ENCODE results near the gene TVP23A.
"Not testable (repeated sequence)": the region's sequence is repeated elsewhere in the genome, so short reads cannot be mapped to it uniquely, and the experiment has no call there.

The TVP23A gene

DNA sequence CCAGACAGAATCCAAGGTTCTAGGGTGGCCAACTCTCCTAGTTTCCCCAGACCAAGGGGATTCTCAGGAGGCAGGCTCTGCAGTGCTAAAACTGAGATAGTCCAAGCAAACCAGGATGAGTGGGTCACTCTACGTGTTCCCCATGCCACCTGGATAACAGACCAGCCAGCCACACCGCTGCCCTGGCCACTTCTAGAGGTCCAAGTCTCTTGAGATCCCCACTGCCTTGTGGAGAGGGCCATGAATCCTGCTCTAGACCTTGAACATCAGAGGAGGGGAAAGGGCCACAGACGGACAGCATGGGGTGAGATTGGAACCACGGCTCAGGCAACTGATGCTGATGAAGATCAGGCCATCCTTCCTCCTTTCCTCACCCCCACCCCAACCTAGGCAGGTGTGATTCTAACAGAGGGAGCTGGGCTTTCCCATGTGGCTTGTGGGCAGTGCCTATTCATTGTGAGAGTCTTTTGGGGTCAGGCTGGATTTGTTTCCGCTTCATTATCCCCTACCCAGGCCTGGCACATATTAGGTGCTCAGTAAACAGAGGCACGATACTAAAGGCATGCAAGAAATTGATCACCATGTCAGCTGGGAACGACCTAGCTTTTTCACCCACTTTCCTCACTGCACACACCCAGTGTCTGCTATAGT is 16.8 kb upstream of the TVP23A start:
- DNase-seq: no peak

DNA sequence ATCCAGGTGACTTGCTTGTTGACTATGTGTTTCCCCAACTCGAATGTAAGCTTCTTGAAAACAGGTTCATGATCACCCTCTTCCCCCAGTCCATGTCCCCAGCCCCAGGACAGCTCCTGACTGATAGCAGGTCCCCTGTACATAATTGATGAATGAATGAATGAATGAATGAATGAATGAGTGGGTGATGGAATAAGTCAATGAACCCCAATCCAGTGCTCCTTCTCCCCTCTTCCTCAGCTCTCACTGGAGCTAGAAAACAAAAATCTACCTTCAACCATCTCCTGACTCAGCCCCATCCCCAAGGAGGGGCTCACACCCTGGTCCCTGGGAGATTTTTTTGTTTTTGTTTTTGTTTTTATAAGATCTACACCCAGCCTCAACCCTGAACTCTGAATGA is 16.2 kb upstream of the TVP23A start:
- no peak for DNase-seq

DNA sequence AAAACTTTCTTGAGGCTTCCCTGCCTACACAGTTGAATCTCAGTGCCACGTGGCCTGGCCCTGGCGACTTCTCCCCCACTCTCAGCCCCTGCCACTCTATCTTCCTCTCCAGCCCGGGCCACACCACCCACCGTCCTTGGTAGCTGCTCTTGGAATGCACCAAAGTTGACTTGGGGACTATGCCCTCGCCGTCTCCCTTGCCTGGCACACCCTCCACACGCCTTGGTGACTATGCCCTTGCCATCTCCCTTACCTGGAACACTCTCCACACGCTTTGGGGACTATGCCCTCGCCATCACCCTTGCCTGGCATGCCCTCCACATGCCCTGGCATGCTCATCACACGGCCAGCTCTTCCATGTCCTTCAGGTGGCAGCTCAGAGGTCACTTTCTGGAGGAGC is 15.5 kb upstream of the TVP23A start:
- DNase-seq: no peak

DNA sequence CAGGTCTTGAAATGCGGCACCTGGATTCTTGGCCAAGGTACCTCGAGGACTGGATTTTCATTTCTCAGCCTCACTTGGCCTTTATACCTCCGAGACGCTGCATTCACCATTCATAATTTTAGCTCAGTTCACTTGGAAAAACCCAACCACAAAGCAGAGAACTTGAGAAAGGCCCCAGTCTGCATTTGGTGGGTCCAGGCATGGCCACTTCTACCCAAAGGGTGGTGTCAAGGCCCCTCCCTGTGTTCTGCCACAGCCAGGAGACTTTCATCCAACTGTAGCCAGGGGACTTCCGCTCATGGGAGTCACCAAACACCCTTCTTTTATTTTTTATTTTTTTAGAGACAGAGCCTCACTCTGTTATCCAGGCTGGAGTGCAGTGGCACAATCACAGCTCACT is 14.7 kb upstream of the TVP23A start:
- no peak for DNase-seq

DNA sequence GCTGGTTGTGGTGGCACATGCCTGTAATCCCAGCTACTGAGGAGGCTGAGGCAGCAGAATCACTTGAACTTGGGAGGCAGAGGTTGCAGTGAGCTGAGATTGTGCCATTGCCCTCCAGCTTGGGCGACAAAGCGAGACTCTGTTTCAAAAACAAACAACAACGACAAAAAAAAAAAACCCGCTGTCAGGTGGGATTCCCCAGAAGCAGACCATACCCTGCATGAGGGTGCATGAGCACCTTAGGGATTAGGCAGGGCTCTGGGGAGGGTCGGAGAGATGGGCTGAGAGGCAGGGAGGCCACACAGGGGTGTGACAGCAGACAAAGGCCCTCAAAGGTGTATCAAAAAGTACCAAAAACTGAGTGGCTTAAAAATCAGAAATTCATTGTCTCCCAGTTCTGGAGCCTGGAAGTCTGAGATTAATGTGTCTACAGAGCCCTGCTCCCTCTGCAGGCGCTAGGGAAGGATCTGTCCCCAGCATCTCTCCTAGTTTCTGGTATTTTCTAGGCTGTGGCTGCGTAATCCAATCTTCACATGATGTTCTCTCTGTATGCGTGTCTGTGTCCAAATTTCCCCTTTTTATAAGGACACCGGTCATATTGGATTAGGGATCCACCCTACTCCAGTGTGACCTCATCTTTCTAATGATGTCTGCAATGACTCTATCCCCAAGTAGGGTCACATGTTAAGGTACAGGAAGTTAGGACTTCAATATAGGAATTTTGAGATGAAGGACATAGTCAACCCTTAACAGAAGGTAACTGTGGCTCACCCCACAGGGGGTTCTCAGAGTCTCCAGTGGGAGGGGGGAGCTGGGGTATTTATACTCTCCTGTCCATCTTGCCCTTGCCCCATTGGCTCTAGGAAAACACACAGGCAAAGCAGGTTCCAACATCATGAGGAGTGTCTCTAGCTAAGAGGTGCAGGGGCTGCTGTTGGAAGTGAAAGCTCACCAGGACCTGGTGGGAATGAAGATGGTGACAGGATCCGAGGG is 13.6 kb upstream of the TVP23A start:
- no peak for DNase-seq

DNA sequence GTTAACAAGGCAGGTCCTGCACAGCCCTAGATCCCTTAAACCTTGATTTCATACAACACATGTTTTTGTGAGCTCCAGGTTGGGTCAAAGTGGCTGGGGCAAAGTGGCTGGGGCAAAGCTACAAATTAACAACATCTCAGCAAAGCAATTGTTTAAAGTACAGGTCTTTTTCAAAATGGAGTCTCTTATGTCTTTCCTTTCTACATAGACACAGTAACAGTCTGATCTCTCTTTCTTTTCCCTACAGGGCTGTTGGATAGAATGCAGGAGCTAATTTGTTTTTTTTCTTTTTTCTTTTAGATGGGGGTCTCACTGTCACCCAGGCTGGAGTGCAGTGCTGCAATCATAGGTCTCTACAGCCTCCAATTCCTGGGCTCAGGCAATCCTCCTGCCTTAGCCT is 11.6 kb upstream of the TVP23A start:
- not testable (repeated sequence) for DNase-seq

DNA sequence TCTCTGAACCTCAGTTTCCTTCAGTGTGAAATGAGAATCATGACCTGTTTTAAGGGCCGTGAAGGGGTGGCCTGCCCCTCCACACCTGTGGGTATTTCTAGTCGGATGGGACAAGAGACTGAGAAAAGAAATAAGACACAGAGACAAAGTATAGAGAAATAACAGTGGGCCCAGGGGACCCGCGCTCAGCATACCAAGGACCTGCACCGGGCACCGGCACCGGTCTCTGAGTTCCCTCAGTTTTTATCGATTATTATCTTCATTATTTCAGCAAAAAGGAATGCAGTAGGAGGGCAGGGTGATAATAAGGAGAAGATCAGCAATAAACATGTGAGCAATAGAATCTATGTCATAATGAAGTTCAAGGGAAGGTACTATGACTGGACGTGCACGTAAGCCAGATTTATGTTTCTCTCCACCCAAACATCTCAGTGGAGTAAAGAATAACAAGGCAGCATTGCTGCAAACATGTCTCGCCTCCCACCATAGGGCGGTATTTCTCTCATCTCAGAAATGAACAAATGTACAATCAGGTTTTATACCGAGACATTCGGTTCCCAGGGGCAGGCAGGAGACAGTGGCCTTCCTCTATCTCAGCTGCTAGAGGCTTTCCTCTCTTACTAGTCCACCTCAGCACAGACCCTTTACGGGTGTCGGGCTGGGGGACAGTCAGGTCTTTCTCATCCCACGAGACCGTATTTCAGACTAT is 10.9 kb upstream of the TVP23A start:
- not testable (repeated sequence) for DNase-seq

DNA sequence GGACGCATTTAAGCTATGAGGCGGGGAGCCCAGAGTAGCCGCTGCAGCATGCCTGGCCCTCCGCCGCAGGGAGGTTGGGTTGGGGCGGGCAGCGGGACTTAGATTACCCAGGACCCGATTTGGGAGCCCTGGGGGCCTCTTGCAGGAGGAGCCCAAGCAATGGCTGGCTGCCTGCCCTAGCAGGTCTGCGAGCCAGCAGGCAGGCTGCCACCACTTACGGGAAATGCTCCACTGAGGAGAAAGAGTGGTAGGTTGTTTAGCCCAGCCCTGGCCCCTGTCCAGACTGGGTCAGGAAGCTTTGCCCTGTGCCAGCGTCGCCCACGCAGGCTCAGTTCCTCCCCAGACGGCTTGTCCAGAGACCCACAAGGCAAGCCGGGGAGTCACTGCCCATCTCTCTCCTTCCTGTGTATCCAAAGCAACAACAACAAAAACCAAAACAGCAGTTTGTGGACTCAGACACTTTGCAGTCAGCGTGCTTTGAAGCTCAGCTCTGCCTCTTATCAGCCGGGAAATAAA is 10.3 kb upstream of the TVP23A start:
- DNase-seq: no peak

DNA sequence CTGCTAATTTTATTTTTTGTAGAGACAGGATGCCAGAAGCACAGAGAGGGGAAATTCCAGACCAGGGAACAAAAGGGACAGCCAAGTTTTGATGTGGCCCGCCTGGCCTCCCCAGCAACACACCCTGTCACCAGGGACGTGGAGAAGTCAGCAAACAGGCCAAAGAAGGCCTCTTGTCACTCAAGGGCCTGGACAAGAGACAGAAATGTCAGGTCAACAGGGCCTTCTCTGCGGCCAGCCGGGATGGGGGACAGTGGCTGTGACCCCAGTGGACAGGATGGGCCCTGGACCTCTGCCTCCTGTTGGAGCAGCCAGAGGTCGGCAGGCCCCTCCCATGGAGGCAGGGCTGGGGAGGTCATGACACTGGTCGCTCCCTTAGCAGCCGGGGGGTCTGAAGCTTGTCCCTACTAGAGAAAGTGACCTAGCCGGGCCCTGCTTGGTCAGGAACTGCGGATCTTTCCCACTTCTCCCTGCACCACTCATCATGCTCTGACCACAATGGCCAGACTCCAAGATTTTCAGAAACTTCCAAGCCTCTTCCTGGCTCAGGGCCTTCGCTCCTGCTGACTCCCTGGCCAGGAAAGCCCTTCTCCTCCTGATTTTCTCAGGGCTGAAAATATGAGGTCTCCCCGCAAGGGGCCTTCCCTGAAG is 9.2 kb upstream of the TVP23A start:
- DNase-seq: no peak

DNA sequence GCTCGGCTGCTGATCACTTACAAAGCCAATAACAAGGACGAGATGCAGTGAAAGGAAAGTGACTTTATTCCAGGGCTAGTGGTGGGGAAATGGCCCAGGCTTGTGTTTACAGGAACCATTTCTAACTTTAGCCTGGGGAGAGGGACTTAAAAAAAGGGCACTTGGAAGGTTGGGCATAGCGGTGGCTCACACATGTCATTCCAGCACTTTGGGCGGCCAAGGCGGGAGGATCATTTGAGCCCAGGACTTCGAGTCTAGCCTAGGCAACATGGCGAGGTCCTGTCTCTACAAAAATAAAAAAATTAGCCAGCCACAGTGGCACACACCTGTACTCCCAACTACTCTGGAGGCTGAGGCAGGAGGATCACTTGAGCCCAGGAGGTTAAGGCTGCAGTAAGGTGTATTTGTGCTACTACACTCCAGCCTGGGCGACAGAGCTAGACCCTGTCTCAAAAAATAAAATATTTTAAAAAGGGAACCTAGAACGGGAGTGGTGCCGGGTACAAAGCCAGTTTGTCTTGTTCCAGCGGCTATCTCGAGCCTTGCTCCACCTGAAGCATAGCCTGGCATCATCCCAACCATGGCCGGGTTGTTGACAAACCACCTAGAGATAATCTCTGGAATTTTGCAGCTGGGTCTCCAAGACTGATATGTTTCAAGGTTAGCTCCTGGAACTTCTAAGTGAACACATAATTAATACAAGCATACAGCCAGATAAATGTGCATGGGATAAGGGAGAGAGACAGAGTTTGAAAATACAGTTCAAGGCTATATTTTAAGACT is 5.7 kb upstream of the TVP23A start:
- DNase-seq: no peak

DNA sequence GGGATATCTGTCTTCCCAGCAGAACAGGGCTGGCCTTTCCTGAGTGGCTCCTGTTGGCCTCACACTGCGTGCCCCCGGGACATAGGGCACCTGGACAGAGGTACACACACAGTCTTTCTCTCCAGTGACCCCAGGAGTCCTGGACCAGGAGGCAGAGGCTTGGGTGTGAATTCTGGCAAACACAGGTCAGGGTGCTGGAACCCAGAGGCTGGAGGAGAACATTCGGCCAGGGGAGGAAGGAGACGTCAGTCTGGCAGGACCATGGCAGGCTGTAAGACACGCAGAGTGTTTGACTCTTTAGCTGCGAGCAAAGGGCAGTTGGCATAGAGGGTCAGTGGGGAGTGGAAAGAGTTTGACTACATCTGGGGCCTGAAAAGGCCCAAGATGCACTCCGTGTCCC is 4.1 kb upstream of the TVP23A start:
- DNase-seq: no peak

DNA sequence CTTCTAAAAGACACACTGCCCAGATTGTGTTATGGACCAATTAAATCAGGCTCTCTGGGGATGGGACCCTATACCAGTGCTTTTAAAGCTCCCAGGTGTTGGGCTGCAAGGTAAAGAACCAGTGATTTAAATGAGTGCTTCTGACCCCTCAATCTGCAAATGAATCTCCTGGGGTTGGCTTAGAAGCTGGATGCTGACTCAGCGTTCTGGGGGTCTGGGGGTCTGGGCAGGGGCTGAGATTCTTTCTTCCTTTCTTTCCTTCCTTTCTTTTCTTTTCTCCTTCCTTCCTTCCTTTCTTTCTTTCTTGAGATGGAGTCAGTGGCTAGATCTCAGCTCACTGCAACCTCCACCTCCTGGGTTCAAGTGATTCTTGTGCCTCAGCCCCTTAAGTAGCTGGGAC is 2.0 kb upstream of the TVP23A start:
- DNase-seq: no peak

DNA sequence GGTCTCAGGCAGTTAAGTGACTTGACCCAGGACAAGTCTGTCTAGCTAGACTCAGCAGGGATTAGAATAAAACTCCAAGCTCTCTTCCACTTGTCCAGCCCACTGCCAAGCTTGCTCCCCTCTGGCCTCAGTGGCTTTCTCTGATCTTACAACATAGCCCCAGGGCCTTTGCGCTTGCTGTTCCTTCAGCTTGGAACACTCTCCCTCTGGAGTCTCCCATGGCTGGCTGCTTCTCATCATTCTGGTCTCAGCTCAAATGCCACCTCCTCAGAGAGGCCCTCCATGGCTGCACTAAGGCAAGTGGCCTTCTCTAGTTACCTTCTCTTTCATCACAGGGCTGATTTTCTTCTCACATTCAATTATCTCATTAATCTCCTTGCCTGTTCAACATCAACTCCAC is 1.1 kb downstream of the TVP23A start:
- DNase-seq: no peak

DNA sequence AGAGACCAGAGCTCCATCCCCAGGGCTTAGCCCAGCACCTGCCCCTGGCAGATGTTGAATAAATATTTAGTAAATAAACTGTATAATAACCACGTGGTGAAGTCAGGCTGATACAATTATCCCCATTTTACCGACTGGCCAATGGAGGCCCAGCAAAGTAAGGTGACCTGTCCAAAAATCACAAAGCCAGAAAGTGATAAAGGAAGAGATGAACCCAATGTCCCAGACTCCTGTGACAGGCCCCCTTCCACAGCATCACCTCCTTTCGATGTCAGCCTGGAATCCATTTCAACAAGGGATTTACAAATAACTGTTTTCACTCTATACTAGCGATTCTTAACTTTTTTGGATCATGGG is 5.5 kb downstream of the TVP23A start:
- DNase-seq: no peak

DNA sequence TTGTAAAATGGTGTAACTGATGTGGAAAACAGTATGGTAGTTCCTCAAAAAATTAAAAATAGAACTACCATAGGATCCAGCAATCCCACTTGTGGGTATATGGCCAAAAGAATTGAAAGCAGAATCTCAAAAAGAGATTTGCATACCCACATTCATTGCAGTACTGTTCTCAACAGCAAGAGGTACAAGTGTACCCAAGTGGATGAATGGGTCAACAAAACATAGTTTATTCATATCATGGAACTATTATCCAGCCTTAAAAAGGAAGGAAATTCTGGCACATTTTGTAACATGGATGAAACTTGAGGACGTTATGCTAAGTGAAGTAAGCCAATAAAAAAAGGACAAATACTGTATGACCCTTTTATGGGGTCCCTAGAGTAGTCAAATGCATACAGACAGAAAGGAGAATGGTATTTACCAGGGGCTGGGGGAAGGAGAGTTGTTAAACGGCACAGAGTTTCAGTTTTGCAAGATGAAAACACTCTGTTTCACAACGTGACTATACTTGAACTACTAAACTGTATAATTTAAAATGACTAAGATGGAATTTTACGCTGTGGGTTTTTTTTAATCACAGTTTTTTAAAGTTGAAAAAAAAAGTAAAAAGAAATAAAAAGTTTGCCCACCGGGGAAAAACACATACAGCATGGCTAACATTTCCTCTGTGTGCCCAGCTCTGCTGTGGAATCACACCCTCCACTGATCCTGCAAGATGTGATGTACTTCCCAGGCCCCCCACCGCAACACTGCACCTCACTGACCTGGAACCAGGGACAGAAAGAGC is 6.1 kb downstream of the TVP23A start:
- DNase-seq: no peak

DNA sequence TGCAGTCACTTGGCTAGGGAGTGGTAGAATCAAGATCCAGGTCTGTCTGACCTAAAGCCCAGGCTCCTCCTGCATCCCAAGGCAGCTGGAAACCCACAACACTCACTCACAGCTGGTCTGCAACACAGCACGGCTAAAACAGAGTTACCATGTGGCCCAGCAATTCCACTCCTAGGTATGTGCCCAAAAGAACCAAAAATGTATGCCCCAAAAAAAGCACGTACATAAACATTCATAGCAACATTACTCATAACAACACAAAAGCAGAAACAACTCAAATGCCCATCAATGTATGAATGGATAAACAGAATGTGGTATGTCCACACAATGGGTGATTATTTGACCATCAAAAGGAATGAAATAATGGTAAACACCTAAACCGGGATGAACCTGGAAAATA is 8.9 kb downstream of the TVP23A start:
- no peak for DNase-seq

DNA sequence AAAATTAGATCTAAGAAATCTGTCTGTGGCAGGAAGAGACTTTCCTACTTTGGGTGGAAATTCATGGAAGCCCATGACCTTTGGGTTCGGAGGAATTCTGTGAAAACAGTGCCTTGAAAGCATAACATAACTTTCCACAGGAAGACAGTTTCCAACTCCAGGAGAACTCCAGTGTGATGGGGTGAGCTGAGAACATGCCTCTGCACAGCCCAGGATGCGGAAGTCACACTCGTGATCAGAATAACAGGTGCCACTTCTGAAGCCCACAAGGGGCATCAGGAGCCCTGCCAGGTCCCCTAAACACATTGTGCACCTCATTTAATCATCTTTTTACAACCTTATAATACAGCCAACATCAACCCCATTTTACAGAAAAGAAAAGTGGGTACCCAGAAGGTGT is 9.7 kb downstream of the TVP23A start:
- no peak for DNase-seq

DNA sequence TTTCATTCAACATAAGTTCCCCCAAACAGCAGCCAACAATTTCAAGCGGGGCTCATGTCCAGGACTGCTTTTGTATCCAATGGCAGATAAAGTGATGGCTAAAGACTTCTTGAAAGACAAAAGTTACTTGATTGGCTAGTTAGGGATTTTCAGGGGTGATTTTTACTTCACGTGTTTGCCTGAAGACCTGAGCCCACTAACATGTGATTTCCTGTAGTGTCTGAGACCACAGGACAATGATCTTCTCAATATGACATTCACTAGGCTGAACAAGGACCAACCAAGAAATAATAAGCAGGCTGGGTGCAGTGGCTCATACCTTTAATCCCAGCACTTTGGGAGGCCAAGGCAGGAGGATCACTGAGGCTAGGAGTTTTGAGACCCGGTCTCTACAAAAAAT is 10.4 kb downstream of the TVP23A start:
- DNase-seq: no peak

DNA sequence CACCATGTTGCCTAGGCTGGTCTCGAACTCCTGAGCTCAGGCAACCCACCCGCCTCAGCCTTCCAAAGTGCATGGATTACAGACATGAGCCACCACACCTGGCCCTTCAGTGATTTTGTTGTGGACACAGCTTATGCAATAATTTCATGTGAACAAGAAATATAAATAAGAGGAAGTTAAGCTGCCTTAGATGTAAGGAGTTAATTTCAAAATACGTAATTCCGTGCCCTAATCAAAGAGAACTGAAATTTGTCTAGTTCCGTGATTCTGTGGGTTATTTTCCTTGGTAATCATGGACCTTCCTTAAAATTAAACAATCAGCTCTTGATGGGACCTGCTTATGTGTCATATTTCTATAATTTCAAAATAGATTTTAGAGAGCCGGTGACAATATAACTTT is 11.9 kb downstream of the TVP23A start:
- no peak for DNase-seq

DNA sequence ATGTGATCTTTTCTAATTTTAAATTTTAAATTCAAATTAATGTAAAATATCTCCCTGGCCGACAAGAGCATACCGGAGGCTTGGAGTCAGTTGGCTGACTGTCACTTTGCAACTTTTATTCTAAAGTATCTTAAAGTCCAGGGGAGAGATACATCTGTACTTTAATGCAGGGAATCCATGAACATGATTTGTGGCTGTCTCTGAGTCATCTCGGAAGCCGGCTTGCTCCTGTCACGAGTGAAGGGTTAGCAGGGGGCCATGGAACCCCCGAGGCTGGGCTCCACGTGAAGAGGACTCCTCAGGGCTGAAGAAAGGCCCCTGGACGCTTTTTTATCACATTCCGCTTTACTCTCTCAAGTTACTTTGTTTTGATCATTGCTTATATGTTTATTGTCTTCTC is 13.3 kb downstream of the TVP23A start:
- no peak for DNase-seq

DNA sequence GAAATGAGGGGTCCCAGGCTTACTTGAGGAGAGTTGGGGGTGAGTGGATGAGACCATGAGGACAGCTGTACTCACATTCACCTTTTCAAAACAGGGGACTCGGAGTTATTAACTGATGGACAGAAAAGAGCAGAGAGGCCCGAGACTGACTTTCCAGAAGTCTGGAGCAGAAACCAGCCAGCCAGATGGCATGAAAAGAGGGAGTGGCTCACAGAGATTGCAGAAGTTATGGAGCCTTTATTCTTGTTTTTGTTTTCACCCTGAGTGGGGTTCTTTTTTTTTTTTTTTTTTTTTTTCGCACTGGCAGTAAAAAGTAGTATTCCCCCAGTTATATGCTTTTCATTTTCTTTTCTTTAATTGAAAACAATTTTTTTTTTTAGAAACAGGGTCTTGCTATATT is 18.9 kb downstream of the TVP23A start:
- DNase-seq: no peak

Measured in effector CD4-positive, alpha-beta T cell (primary cell).